ENCODE data around the gene CSRNP3.

DNA sequence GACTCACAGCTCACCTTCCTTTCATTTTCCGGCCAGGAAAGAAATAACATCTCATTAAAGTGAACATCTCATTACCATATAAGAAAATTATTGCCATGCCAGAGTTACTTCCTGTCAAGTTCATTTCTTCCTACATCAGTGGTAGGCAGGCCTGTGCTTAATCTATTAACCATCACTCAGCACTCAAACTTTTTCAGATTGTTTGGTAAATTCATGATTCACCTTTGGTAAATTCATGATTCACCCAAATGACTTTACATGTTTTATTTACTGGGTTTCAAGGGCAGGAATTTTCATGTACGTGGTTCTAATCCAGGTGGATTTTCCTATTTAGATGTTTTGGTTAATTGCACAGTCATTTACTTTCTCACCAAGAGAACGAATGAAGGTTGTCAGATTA is 116.5 kb downstream of the CSRNP3 start:
- TF ChIP-seq, protein P1, sequence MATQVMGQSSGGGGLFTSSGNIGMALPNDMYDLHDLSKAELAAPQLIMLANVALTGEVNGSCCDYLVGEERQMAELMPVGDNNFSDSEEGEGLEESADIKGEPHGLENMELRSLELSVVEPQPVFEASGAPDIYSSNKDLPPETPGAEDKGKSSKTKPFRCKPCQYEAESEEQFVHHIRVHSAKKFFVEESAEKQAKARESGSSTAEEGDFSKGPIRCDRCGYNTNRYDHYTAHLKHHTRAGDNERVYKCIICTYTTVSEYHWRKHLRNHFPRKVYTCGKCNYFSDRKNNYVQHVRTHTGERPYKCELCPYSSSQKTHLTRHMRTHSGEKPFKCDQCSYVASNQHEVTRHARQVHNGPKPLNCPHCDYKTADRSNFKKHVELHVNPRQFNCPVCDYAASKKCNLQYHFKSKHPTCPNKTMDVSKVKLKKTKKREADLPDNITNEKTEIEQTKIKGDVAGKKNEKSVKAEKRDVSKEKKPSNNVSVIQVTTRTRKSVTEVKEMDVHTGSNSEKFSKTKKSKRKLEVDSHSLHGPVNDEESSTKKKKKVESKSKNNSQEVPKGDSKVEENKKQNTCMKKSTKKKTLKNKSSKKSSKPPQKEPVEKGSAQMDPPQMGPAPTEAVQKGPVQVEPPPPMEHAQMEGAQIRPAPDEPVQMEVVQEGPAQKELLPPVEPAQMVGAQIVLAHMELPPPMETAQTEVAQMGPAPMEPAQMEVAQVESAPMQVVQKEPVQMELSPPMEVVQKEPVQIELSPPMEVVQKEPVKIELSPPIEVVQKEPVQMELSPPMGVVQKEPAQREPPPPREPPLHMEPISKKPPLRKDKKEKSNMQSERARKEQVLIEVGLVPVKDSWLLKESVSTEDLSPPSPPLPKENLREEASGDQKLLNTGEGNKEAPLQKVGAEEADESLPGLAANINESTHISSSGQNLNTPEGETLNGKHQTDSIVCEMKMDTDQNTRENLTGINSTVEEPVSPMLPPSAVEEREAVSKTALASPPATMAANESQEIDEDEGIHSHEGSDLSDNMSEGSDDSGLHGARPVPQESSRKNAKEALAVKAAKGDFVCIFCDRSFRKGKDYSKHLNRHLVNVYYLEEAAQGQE (IDR thresholded peaks at IDR 0.05; ENCODE audit: insufficient read depth in 1 of 2, low read depth in 2 of 2, low read length in 1 of 2), result no peak
- no peak for TF ChIP-seq POLR2AphosphoS5 (IDR thresholded peaks at IDR 0.05; ENCODE audit: low read depth, low read length)
- TF ChIP-seq, protein P2, sequence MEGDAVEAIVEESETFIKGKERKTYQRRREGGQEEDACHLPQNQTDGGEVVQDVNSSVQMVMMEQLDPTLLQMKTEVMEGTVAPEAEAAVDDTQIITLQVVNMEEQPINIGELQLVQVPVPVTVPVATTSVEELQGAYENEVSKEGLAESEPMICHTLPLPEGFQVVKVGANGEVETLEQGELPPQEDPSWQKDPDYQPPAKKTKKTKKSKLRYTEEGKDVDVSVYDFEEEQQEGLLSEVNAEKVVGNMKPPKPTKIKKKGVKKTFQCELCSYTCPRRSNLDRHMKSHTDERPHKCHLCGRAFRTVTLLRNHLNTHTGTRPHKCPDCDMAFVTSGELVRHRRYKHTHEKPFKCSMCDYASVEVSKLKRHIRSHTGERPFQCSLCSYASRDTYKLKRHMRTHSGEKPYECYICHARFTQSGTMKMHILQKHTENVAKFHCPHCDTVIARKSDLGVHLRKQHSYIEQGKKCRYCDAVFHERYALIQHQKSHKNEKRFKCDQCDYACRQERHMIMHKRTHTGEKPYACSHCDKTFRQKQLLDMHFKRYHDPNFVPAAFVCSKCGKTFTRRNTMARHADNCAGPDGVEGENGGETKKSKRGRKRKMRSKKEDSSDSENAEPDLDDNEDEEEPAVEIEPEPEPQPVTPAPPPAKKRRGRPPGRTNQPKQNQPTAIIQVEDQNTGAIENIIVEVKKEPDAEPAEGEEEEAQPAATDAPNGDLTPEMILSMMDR (IDR thresholded peaks at IDR 0.05), result no peak
- TF ChIP-seq TCF7L2 (IDR thresholded peaks at IDR 0.05; ENCODE audit: low read depth, low read length), result no peak
- no peak for TF ChIP-seq SIN3A (IDR thresholded peaks at IDR 0.05; ENCODE audit: borderline replicate concordance, insufficient read depth, low read depth, low read length)

Data from Panc1 (cell line).